K562 (cell line): Measurements from ENCODE around the gene SOX15. TPM values are rescaled to one million over a fixed set of nuclear protein-coding genes. Genes with fewer than 3 reads are reported as not detected.

Experiments
- CBFA2T2 ChIP-seq: fragments of 450-650 bp; conservative IDR thresholded peaks from 2 replicates; pipeline ENCODE4 v1.6.1; 2017; ENCODE audit warnings: mild to moderate bottlenecking
- CBFA2T3 ChIP-seq: fragments of 450-650 bp; IDR thresholded peaks from 2 replicates; pipeline ENCODE4 v1.6.1; 2017
- CHD7 ChIP-seq: fragments of 200-600 bp; sonication (generic); IDR thresholded peaks from one replicate; pipeline ENCODE4 v1.6.1; 2012; ENCODE audit warnings: mild to moderate bottlenecking, low read depth, low read length, inconsistent platforms
- DPF2 ChIP-seq: fragments of 450-650 bp; IDR thresholded peaks from 2 replicates; pipeline ENCODE4 v1.6.1; 2016
- FOXM1 ChIP-seq, 2 experiments: fragments of 450-650 bp in 1 of 2; sonication (generic) in 1 of 2; formaldehyde crosslinking in 1 of 2; IDR thresholded peaks; 2 replicates each; pipeline versions ENCODE4 v1.6.1 to v1.9.0; 2017 to 2022; ENCODE audit warnings: low read depth in 2 of 2, mild to moderate bottlenecking in 2 of 2, missing genetic modification reagents in 1 of 2, moderate library complexity in 1 of 2
- KDM1A ChIP-seq, 2 experiments: fragments of 450-650 bp; IDR thresholded peaks; 2 replicates each; pipeline ENCODE4 v1.6.1; 2016; ENCODE audit warnings: mild to moderate bottlenecking in 2 of 2
- MTA2 ChIP-seq: fragments of 450-650 bp; IDR thresholded peaks from 2 replicates; pipeline ENCODE4 v1.6.1; 2016; ENCODE audit warnings: low read depth
- NCOR1 ChIP-seq: fragments of 450-650 bp; IDR thresholded peaks from 2 replicates; pipeline ENCODE4 v1.6.1; 2016; ENCODE audit warnings: mild to moderate bottlenecking, moderate library complexity
- NELFE ChIP-seq: IDR thresholded peaks from 2 replicates; pipeline ENCODE4 v1.6.1; 2011; ENCODE audit warnings: mild to moderate bottlenecking; ENCODE audit not compliant: insufficient read depth, insufficient read length
- NFIC ChIP-seq: fragments of 450-650 bp; IDR thresholded peaks from 2 replicates; pipeline ENCODE4 v1.6.1; 2017; ENCODE audit warnings: mild to moderate bottlenecking, inconsistent platforms
- POLR2G ChIP-seq: fragments of 200-400 bp; formaldehyde crosslinking; IDR thresholded peaks from 2 replicates; pipeline ENCODE4 v1.6.1; 2017; ENCODE audit warnings: low read depth, mild to moderate bottlenecking, antibody characterized with exemption, low read length, moderate library complexity
- SMARCA4 ChIP-seq: fragments of 450-650 bp; IDR thresholded peaks from 2 replicates; pipeline ENCODE4 v1.6.1; 2016
- SOX6 ChIP-seq: fragments of 450-650 bp; IDR thresholded peaks from 2 replicates; pipeline ENCODE4 v1.6.1; 2014; ENCODE audit warnings: mild to moderate bottlenecking
- TCF7 ChIP-seq: sonication (generic); IDR thresholded peaks from 2 replicates; pipeline ENCODE4 v1.6.1; 2016; ENCODE audit warnings: antibody characterized with exemption, borderline replicate concordance
- U2AF1 ChIP-seq: fragments of 200-400 bp; formaldehyde crosslinking; optimal IDR thresholded peaks from 2 replicates; pipeline ENCODE3; 2017; ENCODE audit warnings: mild to moderate bottlenecking, low read depth, low read length, moderate library complexity
- ZEB2 ChIP-seq: fragments of 450-650 bp; IDR thresholded peaks from 2 replicates; pipeline ENCODE4 v1.6.1; 2016
- ZNF239 ChIP-seq: fragments of 250-450 bp; sonication (Bioruptor Pico); IDR thresholded peaks from 2 replicates; pipeline ENCODE4 v1.4.0; 2020; ENCODE audit warnings: mild to moderate bottlenecking
- ZNF75A ChIP-seq: fragments of 450-650 bp; formaldehyde crosslinking; IDR thresholded peaks from 2 replicates; pipeline ENCODE4 v1.4.0; 2020; ENCODE audit warnings: mild to moderate bottlenecking
- polyA plus RNA-seq, 8 experiments: library from polyadenylated mRNA; depleted of rRNA in 4 of 8; stranded (reverse) in 5 of 8; unstranded in 3 of 8; fragments of >200 nt; fragmentation: Nextera tagmentation in 2 of 8; fragmentation: Illumina TruSeq in 1 of 8; extraction: Ambion mirVana in 2 of 8; extraction: Trizol in 1 of 8; gene quantifications; 2 replicates each; pipeline versions ENCODE4 v1.2.1 to v1.2.3, GENCODE V29; 2011 to 2014; ENCODE audit warnings: inconsistent platforms in 1 of 8, missing spikeins in 1 of 8
- total RNA-seq, 7 experiments: library from RNA; depleted of rRNA in 6 of 7; stranded (reverse); fragments of >200 nt in 6 of 7; fragmentation: Illumina TruSeq in 2 of 7; extraction: Trizol in 2 of 7; gene quantifications; 2 replicates each; pipeline versions ENCODE4 v1.2.1 to v1.2.3, GENCODE V29; 2011 to 2021; ENCODE audit warnings: low replicate concordance in 1 of 7

Gene SOX15
- total and polyA plus RNA-seq, 9 of the 15 experiments (the other 6 are each of a cell fraction or from before 2014, with no cell fraction given): 0.07 to 0.33 (median 0.19) TPM; not detected in 5

GRCh38 chr17:7553356-7553755 lies 36.5 kb downstream of the SOX15 start (continued):
- TF ChIP-seq CHD7: no peak
- peak in 1 of 2 experiments; percentile 12; a peak in 1 of 4 replicates for TF ChIP-seq KDM1A (IDR thresholded peaks at IDR 0.05)
- TF ChIP-seq ZEB2: no peak
- peak; percentile 32; the same call in 1 of the 2 replicates for TF ChIP-seq MTA2
- TF ChIP-seq NFIC: peak; percentile 40
- TF ChIP-seq NCOR1: peak; percentile 58
- TF ChIP-seq TCF7: no peak
- TF ChIP-seq ZNF75A (CRISPR knock-in tag): no peak
- TF ChIP-seq FOXM1 (IDR thresholded peaks at IDR 0.05; ENCODE audit: low read depth): peak; percentile 31; the same call in 1 of the 2 replicates
- no peak for TF ChIP-seq FOXM1 (CRISPR knock-in tag; IDR thresholded peaks at IDR 0.05; ENCODE audit: low read depth)
- TF ChIP-seq SOX6: peak; percentile 68; the same call in 1 of the 2 replicates
- peak; percentile 35; the same call in 1 of the 2 replicates for TF ChIP-seq DPF2
- TF ChIP-seq NELFE: no peak
- TF ChIP-seq ZNF239 (CRISPR knock-in tag): peak; percentile 33; the same call in 1 of the 2 replicates
- no peak for TF ChIP-seq POLR2G
- peak; percentile 88 for TF ChIP-seq CBFA2T3
- peak; percentile 80 for TF ChIP-seq CBFA2T2
- TF ChIP-seq U2AF1: no peak
- TF ChIP-seq SMARCA4: 0 out of 2 replicates have a peak, but pooled peaks have one; percentile 18
